AG04450 (cell line): ENCODE results near the gene FUT2. TPM values are rescaled to one million over a fixed set of nuclear protein-coding genes. Genes with fewer than 3 reads are reported as not detected.

ENCODE experiments used
- CTCF ChIA-PET: fragments of 300-600, 350-600 bp; formaldehyde crosslinking; extraction: SDS; loops from one replicate; lab custom pipeline; 2022; ENCODE audit warnings: antibody characterized with exemption, inconsistent platforms; lab: Charles Lee
- POLR2A ChIA-PET: fragments of 350-600 bp; formaldehyde crosslinking; extraction: SDS; loops from one replicate; lab custom pipeline; 2021; ENCODE audit warnings: antibody characterized with exemption, inconsistent platforms; lab: Yijun Ruan, JAX
- DNase-seq: peaks from one replicate; pipeline ENCODE4 v3.0.0-alpha.2; 2011; ENCODE audit warnings: low read depth, low spot score
- H3K27ac ChIP-seq: one replicate; pipeline ENCODE4 v1.5.1; 2012; ENCODE audit warnings: low read depth, low read length, control low read depth
- H3K27me3 ChIP-seq: one replicate; pipeline ENCODE4 v1.6.0; 2012; ENCODE audit warnings: low read length; ENCODE audit not compliant: control insufficient read depth, insufficient read depth
- H3K4me3 ChIP-seq: 2 replicates; pipeline ENCODE4 v1.5.1; 2011; ENCODE audit warnings: mild to moderate bottlenecking, low read depth, low read length, control low read depth
- H3K9me3 ChIP-seq: 2 replicates; pipeline ENCODE4 v1.5.1; 2012; ENCODE audit warnings: low read length; ENCODE audit not compliant: control insufficient read depth, insufficient read depth
- polyA plus RNA-seq: library from polyadenylated mRNA; depleted of rRNA; stranded (reverse); fragments of >200 nt; gene quantifications from 2 replicates; pipeline ENCODE4 v1.2.3, GENCODE V29; 2011
- TF ChIP-seq, protein P1 (sequence below): IDR thresholded peaks from 2 replicates; pipeline ENCODE4 v1.5.1; 2011; ENCODE audit warnings: low read depth, low read length, control low read depth, inconsistent platforms

The FUT2 gene
- polyA plus RNA-seq, 1 experiment: not detected

GRCh38 chr19:48674216-48674809 is 21.5 kb upstream of the FUT2 start:
- TF ChIP-seq, protein P1, sequence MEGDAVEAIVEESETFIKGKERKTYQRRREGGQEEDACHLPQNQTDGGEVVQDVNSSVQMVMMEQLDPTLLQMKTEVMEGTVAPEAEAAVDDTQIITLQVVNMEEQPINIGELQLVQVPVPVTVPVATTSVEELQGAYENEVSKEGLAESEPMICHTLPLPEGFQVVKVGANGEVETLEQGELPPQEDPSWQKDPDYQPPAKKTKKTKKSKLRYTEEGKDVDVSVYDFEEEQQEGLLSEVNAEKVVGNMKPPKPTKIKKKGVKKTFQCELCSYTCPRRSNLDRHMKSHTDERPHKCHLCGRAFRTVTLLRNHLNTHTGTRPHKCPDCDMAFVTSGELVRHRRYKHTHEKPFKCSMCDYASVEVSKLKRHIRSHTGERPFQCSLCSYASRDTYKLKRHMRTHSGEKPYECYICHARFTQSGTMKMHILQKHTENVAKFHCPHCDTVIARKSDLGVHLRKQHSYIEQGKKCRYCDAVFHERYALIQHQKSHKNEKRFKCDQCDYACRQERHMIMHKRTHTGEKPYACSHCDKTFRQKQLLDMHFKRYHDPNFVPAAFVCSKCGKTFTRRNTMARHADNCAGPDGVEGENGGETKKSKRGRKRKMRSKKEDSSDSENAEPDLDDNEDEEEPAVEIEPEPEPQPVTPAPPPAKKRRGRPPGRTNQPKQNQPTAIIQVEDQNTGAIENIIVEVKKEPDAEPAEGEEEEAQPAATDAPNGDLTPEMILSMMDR: no peak
- no peak overlapping the region for H3K27ac ChIP-seq
- DNase-seq: no peak
- no peak overlapping the region for H3K4me3 ChIP-seq
- CTCF ChIA-PET: interaction anchor here (0.7 to 2.3 kb wide), 13 partner anchors 9 to 117 kb away, joined by 3 to 22 read pairs (median 5); partner anchors contain the start of genes CA11 and FUT2
- peaks cover 7% of the 10 kb centered on the region for H3K27me3 ChIP-seq
- POLR2A ChIA-PET: no interaction called here
- H3K9me3 ChIP-seq: no peaks in the 10 kb centered on the region; the same call in 1 of the 2 replicates

- no peak overlapping the region for H3K27ac ChIP-seq
- ChIA-PET CTCF (interaction anchor here (0.5 to 2.3 kb wide), 21 partner anchors 10 to 117 kb away, joined by 3 to 22 read pairs (median 4); partner anchors contain the start of genes CA11 and FUT2), POLR2A (no interaction called here)
- TF ChIP-seq, protein P1: peak; percentile 86
- peaks cover 7% of the 10 kb centered on the region for H3K27me3 ChIP-seq
- no peak overlapping the region for H3K4me3 ChIP-seq
- no peak for DNase-seq
- peaks cover 3% of the 10 kb centered on the region; the same call in 1 of the 2 replicates for H3K9me3 ChIP-seq
Measured at GRCh38 chr19:48674921-48675824, 20.6 kb upstream of the FUT2 start.

GRCh38 chr19:48676487-48676886 is 19.3 kb upstream of the FUT2 start:
- no peak for DNase-seq
- Histone ChIP-seq H3K4me3 (no peak overlapping the region), H3K27ac (no peak overlapping the region), H3K27me3 (peaks cover 7% of the 10 kb centered on the region), H3K9me3 (peaks cover 3% of the 10 kb centered on the region; the same call in 1 of the 2 replicates)
- TF ChIP-seq, protein P1: no peak
- ChIA-PET CTCF (interaction anchor here (1.1 kb wide), 1 partner anchor 15 kb away, joined by 3 read pairs; no protein-coding TSS in a partner anchor), POLR2A (no interaction called here)

DNA sequence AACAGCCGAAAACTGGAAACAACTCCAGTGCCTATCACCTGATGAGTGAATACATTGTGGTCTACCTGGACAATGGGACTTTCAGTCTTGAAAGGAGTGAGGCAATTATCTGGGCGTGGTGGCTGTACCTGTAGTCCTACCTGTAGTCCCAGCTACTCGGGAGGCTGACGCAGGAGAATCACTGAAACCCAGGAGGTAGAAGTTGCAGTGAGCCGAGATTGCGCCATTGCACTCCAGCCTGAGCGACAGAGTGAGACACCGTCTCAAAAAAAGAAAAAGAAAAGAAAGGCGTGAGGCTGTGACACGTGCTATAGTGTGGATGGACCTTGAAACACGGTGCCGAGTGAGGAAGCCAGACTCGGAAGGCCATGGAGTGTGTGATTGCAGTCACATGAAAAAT is 18.9 kb upstream of the FUT2 start:
- H3K9me3 ChIP-seq: peaks cover 3% of the 10 kb centered on the region; the same call in 1 of the 2 replicates
- CTCF ChIA-PET: no interaction called here
- no peak overlapping the region for H3K4me3 ChIP-seq
- no peak overlapping the region for H3K27ac ChIP-seq
- H3K27me3 ChIP-seq: peaks cover 10% of the 10 kb centered on the region
- no peak for DNase-seq
- TF ChIP-seq, protein P1: no peak
- POLR2A ChIA-PET: interaction anchor here (0.7 kb wide), 1 partner anchor 10 kb away, joined by 4 read pairs; no protein-coding TSS in a partner anchor
